CD1c-positive myeloid dendritic cell (primary cell): ENCODE results near the gene ETS1.

ENCODE experiments used
- DNase-seq: peaks from one replicate; pipeline ENCODE4 v3.0.0-alpha.2; 2016; ENCODE audit errors: extremely low spot score

Gene ETS1

GRCh38 chr11:128517451-128518230 is 69.7 kb downstream of the ETS1 start:
- no peak for DNase-seq

- DNase-seq, result no peak
Measured at GRCh38 chr11:128516886-128517285, 70.5 kb downstream of the ETS1 start.

GRCh38 chr11:128515826-128516778 is 71.3 kb downstream of the ETS1 start:
- DNase-seq, result no peak

- DNase-seq, result no peak
Measured at GRCh38 chr11:128515086-128515485, 72.3 kb downstream of the ETS1 start.

- no peak for DNase-seq
Measured at GRCh38 chr11:128513915-128514681, 73.3 kb downstream of the ETS1 start.

GRCh38 chr11:128512474-128512996 is 74.8 kb downstream of the ETS1 start:
- no peak for DNase-seq

GRCh38 chr11:128511712-128512111 is 75.6 kb downstream of the ETS1 start:
- DNase-seq, result no peak

GRCh38 chr11:128509621-128510389 is 77.6 kb downstream of the ETS1 start:
- no peak for DNase-seq

GRCh38 chr11:128508770-128509510 is 78.4 kb downstream of the ETS1 start:
- no peak for DNase-seq

- DNase-seq, result no peak
Measured at GRCh38 chr11:128507936-128508335, 79.4 kb downstream of the ETS1 start.

GRCh38 chr11:128506999-128507611 is 80.3 kb downstream of the ETS1 start:
- DNase-seq, result no peak

GRCh38 chr11:128506356-128506755 is 81.0 kb downstream of the ETS1 start:
- DNase-seq, result no peak

- no peak for DNase-seq
Measured at GRCh38 chr11:128505449-128506065, 81.8 kb downstream of the ETS1 start.

- no peak for DNase-seq
Measured at GRCh38 chr11:128504486-128504885, 82.9 kb downstream of the ETS1 start.

- DNase-seq, result no peak
Measured at GRCh38 chr11:128503245-128503991, 83.9 kb downstream of the ETS1 start.

- DNase-seq, result no peak
Measured at GRCh38 chr11:128502726-128503125, 84.6 kb downstream of the ETS1 start.

GRCh38 chr11:128501632-128502549 is 85.5 kb downstream of the ETS1 start:
- peak; percentile 33 for DNase-seq

- no peak for DNase-seq
Measured at GRCh38 chr11:128501008-128501407, 86.3 kb downstream of the ETS1 start.
